ENCODE measurements around the gene HRG. TPM values are rescaled to one million over a fixed set of nuclear protein-coding genes. Genes with fewer than 3 reads are reported as not detected.
"Not testable (repeated sequence)": the region's sequence is repeated elsewhere in the genome, so short reads cannot be mapped to it uniquely, and the experiment has no call there.

HRG gene
- total RNA-seq, 1 donor from 2014 or later, result not detected

- CTCF ChIA-PET, result no interaction called here
- no peak for TF ChIP-seq CTCF (IDR thresholded peaks at IDR 0.05)
Measured at GRCh38 chr3:186696522-186696921, 30.7 kb downstream of the HRG start.

GRCh38 chr3:186697510-186697909 is 31.7 kb downstream of the HRG start:
- H3K27me3 Mint-ChIP-seq, result peaks cover 4% of the 10 kb centered on the region
- intact Hi-C loops (cut with micrococcal nuclease), result no loop called here
- CTCF ChIA-PET, result no interaction called here
- no peaks in the 10 kb centered on the region for H3K36me3 Mint-ChIP-seq (ENCODE audit: low read depth)
- ATAC-seq (ENCODE audit: low read depth) (no peak), DNase-seq (no peak)
- TF ChIP-seq CTCF (IDR thresholded peaks at IDR 0.05), result no peak
- POLR2A ChIA-PET, result no interaction called here
- H3K4me3 Mint-ChIP-seq, result no peak overlapping the region
- H3K4me1 Mint-ChIP-seq, result no peaks in the 10 kb centered on the region
- H3K27ac Mint-ChIP-seq, result no peak overlapping the region
- H3K9me3 Mint-ChIP-seq, result no peaks in the 10 kb centered on the region

More at GRCh38 chr3:186696522-186696921, 30.7 kb downstream of the HRG start:
- POLR2A ChIA-PET, result no interaction called here
- H3K4me3 Mint-ChIP-seq, result no peak overlapping the region
- intact Hi-C loops (cut with micrococcal nuclease), result no loop called here
- no peaks in the 10 kb centered on the region for H3K36me3 Mint-ChIP-seq (ENCODE audit: low read depth)
- no peak overlapping the region for H3K27ac Mint-ChIP-seq
- H3K4me1 Mint-ChIP-seq, result no peaks in the 10 kb centered on the region
- no peaks in the 10 kb centered on the region for H3K9me3 Mint-ChIP-seq
- H3K27me3 Mint-ChIP-seq, result peaks cover 11% of the 10 kb centered on the region
- ATAC-seq (ENCODE audit: low read depth) (no peak), DNase-seq (no peak)

- Mint-ChIP-seq H3K27ac (no peak overlapping the region), H3K27me3 (peaks cover 11% of the 10 kb centered on the region), H3K4me1 (no peaks in the 10 kb centered on the region), H3K9me3 (no peaks in the 10 kb centered on the region), H3K4me3 (no peak overlapping the region), H3K36me3 (ENCODE audit: low read depth) (no peaks in the 10 kb centered on the region)
- CTCF ChIA-PET, result no interaction called here
- POLR2A ChIA-PET, result no interaction called here
- DNase-seq, result no peak
- no peak for TF ChIP-seq CTCF (IDR thresholded peaks at IDR 0.05)
- intact Hi-C loops (cut with micrococcal nuclease), result no loop called here
- no peak for ATAC-seq (ENCODE audit: low read depth)
Measured at GRCh38 chr3:186700267-186700666, 34.5 kb downstream of the HRG start.

GRCh38 chr3:186702451-186702850 is 36.6 kb downstream of the HRG start:
- H3K4me3 Mint-ChIP-seq; POLR2A ChIA-PET; ATAC-seq (ENCODE audit: low read depth); intact Hi-C loops (cut with micrococcal nuclease); H3K27ac Mint-ChIP-seq; DNase-seq; H3K36me3 Mint-ChIP-seq (ENCODE audit: low read depth); CTCF ChIA-PET; H3K4me1 Mint-ChIP-seq; H3K9me3 Mint-ChIP-seq: not testable (repeated sequence)
- peaks cover 16% of the 10 kb centered on the region for H3K27me3 Mint-ChIP-seq

GRCh38 chr3:186705882-186706780 is 40.3 kb downstream of the HRG start:
- Mint-ChIP-seq H3K27me3 (peaks cover 24% of the 10 kb centered on the region), H3K27ac (no peak overlapping the region), H3K9me3 (no peaks in the 10 kb centered on the region)

More at GRCh38 chr3:186705882-186706780, 40.3 kb downstream of the HRG start:
- Mint-ChIP-seq H3K36me3 (ENCODE audit: low read depth) (no peaks in the 10 kb centered on the region), H3K4me3 (no peak overlapping the region), H3K4me1 (no peaks in the 10 kb centered on the region)
- ATAC-seq (ENCODE audit: low read depth) (peak; percentile 45), DNase-seq (no peak)
- TF ChIP-seq CTCF (IDR thresholded peaks at IDR 0.05), result no peak
- ChIA-PET POLR2A (no interaction called here), CTCF (no interaction called here)
- intact Hi-C loops (cut with micrococcal nuclease), result no loop called here

Data from activated B cell treated with CpG ODN at 0.5 μM for 24 hours (primary cell).